Fibroblast of pulmonary artery (primary cell): ENCODE measurements around the gene NTM.

Source experiments
- DNase-seq: peaks from one replicate; pipeline ENCODE4 v3.0.0-alpha.2; 2010; ENCODE audit warnings: low read depth
- H3K4me3 ChIP-seq: replicated peaks from 2 replicates; pipeline ENCODE4 v1.5.1; 2011; ENCODE audit warnings: low read depth, mild to moderate bottlenecking, control low read depth, low read length, moderate library complexity
- CTCF ChIP-seq: IDR thresholded peaks from 2 replicates; pipeline ENCODE4 v1.5.1; 2011; ENCODE audit warnings: mild to moderate bottlenecking, control low read depth, low read length, inconsistent platforms; ENCODE audit errors: missing control alignments

Gene NTM

GRCh38 chr11:132106096-132106982 is 735.9 kb downstream of the NTM start:
- H3K4me3 ChIP-seq, result no peak overlapping the region
- DNase-seq, result no peak
- TF ChIP-seq CTCF, result no peak

- peak; percentile 40 for DNase-seq
- TF ChIP-seq CTCF, result no peak
- no peak overlapping the region for H3K4me3 ChIP-seq
These were observed 740.9 kb downstream of the NTM start for GRCh38 chr11:132111316-132111715.

GRCh38 chr11:132111838-132112237 is 741.4 kb downstream of the NTM start:
- no peak overlapping the region for H3K4me3 ChIP-seq
- TF ChIP-seq CTCF, result no peak
- peak; percentile 94 for DNase-seq

DNA sequence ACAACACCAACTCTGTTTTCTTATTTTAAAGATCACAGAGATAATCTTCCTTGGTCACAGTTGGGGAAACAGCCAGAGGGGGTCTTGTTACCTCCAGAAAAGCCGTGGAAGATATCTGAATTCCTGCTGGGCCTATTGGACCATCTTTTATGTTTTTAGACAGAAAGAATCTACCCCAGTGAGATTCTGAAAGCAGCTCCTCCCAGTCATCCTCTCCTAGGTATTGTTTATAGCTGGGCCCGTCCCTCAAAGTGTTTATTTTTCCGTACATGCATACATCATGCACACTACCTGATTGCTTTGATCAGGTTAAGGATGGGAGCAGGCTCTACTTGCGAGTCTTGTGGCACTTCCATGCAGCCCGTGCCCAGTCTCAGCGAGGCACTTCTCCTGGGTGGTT is 742.4 kb downstream of the NTM start:
- no peak overlapping the region for H3K4me3 ChIP-seq
- no peak for TF ChIP-seq CTCF
- DNase-seq, result no peak

- H3K4me3 ChIP-seq, result no peak overlapping the region
- peak; percentile 39 for TF ChIP-seq CTCF
- DNase-seq, result peak; percentile 32
These were observed 743.8 kb downstream of the NTM start for GRCh38 chr11:132114185-132114584.

DNA sequence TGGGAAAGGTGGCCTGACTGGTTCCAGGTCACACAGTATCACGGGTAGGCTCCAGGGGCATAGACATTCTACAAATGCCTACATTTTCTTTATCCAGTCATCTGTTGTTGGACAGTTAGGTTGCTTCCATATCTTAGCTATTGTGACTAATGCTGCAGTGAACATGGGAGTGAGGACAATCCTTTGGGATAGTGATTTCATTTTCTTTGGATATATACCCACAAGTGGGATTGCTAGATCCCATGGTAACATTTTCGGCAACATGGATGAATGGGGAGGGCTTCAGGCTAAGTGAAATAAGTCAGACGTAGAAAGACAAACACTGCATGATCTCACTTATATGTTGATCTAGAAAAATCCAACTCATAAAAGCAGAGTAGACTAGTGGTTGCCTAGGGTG is 744.3 kb downstream of the NTM start:
- no peak for TF ChIP-seq CTCF
- H3K4me3 ChIP-seq, result no peak overlapping the region
- DNase-seq, result no peak

DNA sequence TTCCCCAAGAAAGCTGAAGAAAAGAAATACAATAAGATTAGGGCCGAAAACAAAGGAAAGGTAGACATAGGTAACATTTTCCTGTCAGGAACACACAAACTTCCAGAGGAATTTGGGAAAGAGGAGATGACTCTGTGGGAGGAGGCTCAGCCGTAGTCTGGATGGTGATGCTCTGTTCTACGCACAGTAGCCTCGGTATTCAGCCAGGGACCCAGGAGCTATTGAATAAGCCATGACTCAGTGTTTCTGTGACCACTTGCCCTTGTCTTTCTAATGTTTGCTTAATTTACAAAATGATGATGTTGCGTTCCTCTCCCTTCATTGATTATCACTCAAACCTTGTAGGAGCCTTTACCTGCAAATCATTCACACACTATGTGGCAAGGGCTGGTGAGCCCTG is 745.0 kb downstream of the NTM start:
- no peak for TF ChIP-seq CTCF

More for the DNA sequence above, 745.0 kb downstream of the NTM start:
- DNase-seq, result peak; percentile 38
- H3K4me3 ChIP-seq, result no peak overlapping the region
